ENCODE data around the gene FXYD4.

DNA sequence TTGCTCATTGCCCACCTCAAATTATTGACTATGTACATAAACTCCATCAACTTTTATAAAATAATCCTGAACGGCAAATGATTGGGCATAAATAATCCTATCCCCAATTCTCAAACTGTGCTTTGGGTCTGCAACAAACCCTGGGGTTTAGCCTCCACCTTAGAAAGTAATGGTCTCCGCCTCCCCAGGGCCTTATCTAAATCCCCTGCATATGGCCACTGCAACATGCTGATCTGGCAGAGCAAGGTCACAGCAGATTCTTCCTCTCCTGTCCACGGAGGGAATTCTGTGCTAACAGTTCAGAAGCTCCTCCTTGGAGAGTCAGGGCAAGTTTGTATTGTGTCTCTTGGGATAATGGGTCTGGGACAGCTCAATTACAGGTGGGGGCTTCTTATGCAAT, 18.4 kb downstream of the FXYD4 start:
- TF ChIP-seq, protein P1, sequence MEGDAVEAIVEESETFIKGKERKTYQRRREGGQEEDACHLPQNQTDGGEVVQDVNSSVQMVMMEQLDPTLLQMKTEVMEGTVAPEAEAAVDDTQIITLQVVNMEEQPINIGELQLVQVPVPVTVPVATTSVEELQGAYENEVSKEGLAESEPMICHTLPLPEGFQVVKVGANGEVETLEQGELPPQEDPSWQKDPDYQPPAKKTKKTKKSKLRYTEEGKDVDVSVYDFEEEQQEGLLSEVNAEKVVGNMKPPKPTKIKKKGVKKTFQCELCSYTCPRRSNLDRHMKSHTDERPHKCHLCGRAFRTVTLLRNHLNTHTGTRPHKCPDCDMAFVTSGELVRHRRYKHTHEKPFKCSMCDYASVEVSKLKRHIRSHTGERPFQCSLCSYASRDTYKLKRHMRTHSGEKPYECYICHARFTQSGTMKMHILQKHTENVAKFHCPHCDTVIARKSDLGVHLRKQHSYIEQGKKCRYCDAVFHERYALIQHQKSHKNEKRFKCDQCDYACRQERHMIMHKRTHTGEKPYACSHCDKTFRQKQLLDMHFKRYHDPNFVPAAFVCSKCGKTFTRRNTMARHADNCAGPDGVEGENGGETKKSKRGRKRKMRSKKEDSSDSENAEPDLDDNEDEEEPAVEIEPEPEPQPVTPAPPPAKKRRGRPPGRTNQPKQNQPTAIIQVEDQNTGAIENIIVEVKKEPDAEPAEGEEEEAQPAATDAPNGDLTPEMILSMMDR (conservative IDR thresholded peaks at IDR 0.05; ENCODE audit: low read depth, low read length), result no peak
- TF ChIP-seq EZH2phosphoT487 (IDR thresholded peaks at IDR 0.05; ENCODE audit: borderline replicate concordance, low read length) (no peak), EZH2 (IDR thresholded peaks at IDR 0.05; ENCODE audit: low read length, unreplicated experiment) (no peak)
